CD4-positive, alpha-beta T cell (primary cell): ENCODE results near the gene TMEM63C. TPM values are rescaled to one million over a fixed set of nuclear protein-coding genes. Genes with fewer than 3 reads are reported as not detected.

Experiments used
- ATAC-seq: fragments of 200-7000 bp; cut with Tn5 transposase; one replicate; pipeline ENCODE4 v1.10.0; 2022; ENCODE audit warnings: mild to moderate bottlenecking; ENCODE audit not compliant: poor library complexity
- CTCF ChIA-PET: fragments of 350-600 bp; sonication (Branson Sonifier 250); formaldehyde crosslinking; loops from one replicate; lab custom pipeline; 2021; ENCODE audit warnings: antibody characterized with exemption, inconsistent platforms; lab: Charles Lee
- POLR2A ChIA-PET: fragments of 350-600 bp; sonication (Branson Sonifier 250); formaldehyde crosslinking; loops from one replicate; lab custom pipeline; 2021; ENCODE audit warnings: antibody characterized with exemption, inconsistent platforms; lab: Charles Lee
- DNase-seq, 14 experiments: peaks; one replicate each; pipeline ENCODE4 v3.0.0-alpha.2; 2013 to 2020; ENCODE audit warnings: mixed read lengths in 2 of 14
- H3K27ac ChIP-seq, 2 donors: one replicate each; pipeline versions ENCODE4 v1.5.1 to v1.7.0; 2013; ENCODE audit warnings: low read length in 2 of 2, low read depth in 1 of 2, mild to moderate bottlenecking in 1 of 2
- H3K27me3 ChIP-seq, 2 experiments: 1 replicate in 1 of 2; 2 replicates in 1 of 2; pipeline versions ENCODE4 v1.6.1 to v1.7.0; 2013; ENCODE audit warnings: low read length in 2 of 2, control low read depth in 1 of 2, mild to moderate bottlenecking in 1 of 2, moderate library complexity in 1 of 2; ENCODE audit not compliant: insufficient read depth in 2 of 2, control insufficient read depth in 1 of 2
- H3K36me3 ChIP-seq: one replicate; pipeline ENCODE4 v1.6.1; 2013; ENCODE audit warnings: low read length, control low read depth; ENCODE audit not compliant: insufficient read depth
- H3K4me1 ChIP-seq: one replicate; pipeline ENCODE4 v1.6.1; 2013; ENCODE audit warnings: low read length, control low read depth; ENCODE audit not compliant: insufficient read depth
- H3K4me3 ChIP-seq: one replicate; pipeline ENCODE4 v1.5.1; 2013; ENCODE audit warnings: mild to moderate bottlenecking, low read length, moderate library complexity
- H3K9me3 ChIP-seq, 2 experiments: 1 replicate in 1 of 2; 2 replicates in 1 of 2; pipeline versions ENCODE4 v1.6.1 to v1.7.0; 2013; ENCODE audit warnings: low read length in 2 of 2, mild to moderate bottlenecking in 2 of 2, control low read depth in 1 of 2, moderate library complexity in 1 of 2; ENCODE audit not compliant: control insufficient read depth in 1 of 2, insufficient read depth in 1 of 2
- H3K27ac Mint-ChIP-seq: one replicate; pipeline ENCODE4 v1.8.0; 2020; ENCODE audit warnings: mixed read lengths
- H3K27me3 Mint-ChIP-seq: one replicate; pipeline ENCODE4 v1.8.0; 2021; ENCODE audit warnings: mixed read lengths
- H3K36me3 Mint-ChIP-seq: one replicate; pipeline ENCODE4 v1.8.0; 2021; ENCODE audit warnings: low read depth, mixed read lengths
- H3K4me1 Mint-ChIP-seq: one replicate; pipeline ENCODE4 v1.8.0; 2021; ENCODE audit warnings: low read depth, mixed read lengths
- H3K4me3 Mint-ChIP-seq: one replicate; pipeline ENCODE4 v1.8.0; 2020; ENCODE audit warnings: mild to moderate bottlenecking, mixed read lengths
- H3K9me3 Mint-ChIP-seq: one replicate; pipeline ENCODE4 v1.8.0; 2020; ENCODE audit warnings: mixed read lengths
- intact Hi-C, 2 experiments: fragments of 100-400 bp; cut with DNase I in 1 of 2; cut with micrococcal nuclease in 1 of 2; formaldehyde crosslinking; loops; one replicate each; pipeline versions ENCODE4 v1.15.1 to v1.9.0; 2023 to 2025; cut with DNase I, micrococcal nuclease
- total RNA-seq, 174 experiments: library from RNA in 2 of 174; stranded (reverse) in 2 of 174; gene quantifications; one replicate each; pipeline ENCODE4 v1.2.3 and lab custom pipeline; 2021 to 2026
- TF ChIP-seq, protein P1 (sequence below): fragments of 200-600 bp; IDR thresholded peaks from one replicate; pipeline ENCODE4 v1.8.0; 2022; ENCODE audit warnings: antibody characterized with exemption, mild to moderate bottlenecking

TMEM63C gene
- total RNA-seq, 2 experiments from 2014 or later = 0.58 to 0.89 TPM

GRCh38 chr14:77251870-77252269, 70.3 kb downstream of the TMEM63C start:
- ATAC-seq = no peak
- ChIA-PET POLR2A (no interaction called here), CTCF (no interaction called here)
- Histone ChIP-seq H3K4me1 (no peaks in the 10 kb centered on the region), H3K9me3 (no peaks in the 10 kb centered on the region), H3K4me3 (no peak overlapping the region), H3K27ac (no peak overlapping the region), H3K27me3 (no peaks in the 10 kb centered on the region), H3K36me3 (no peaks in the 10 kb centered on the region)
- Mint-ChIP-seq H3K27me3 (peaks cover 8% of the 10 kb centered on the region), H3K27ac (no peak overlapping the region), H3K4me3 (no peak overlapping the region), H3K9me3 (no peaks in the 10 kb centered on the region), H3K36me3 (no peaks in the 10 kb centered on the region), H3K4me1 (no peaks in the 10 kb centered on the region)
- TF ChIP-seq, protein P1, sequence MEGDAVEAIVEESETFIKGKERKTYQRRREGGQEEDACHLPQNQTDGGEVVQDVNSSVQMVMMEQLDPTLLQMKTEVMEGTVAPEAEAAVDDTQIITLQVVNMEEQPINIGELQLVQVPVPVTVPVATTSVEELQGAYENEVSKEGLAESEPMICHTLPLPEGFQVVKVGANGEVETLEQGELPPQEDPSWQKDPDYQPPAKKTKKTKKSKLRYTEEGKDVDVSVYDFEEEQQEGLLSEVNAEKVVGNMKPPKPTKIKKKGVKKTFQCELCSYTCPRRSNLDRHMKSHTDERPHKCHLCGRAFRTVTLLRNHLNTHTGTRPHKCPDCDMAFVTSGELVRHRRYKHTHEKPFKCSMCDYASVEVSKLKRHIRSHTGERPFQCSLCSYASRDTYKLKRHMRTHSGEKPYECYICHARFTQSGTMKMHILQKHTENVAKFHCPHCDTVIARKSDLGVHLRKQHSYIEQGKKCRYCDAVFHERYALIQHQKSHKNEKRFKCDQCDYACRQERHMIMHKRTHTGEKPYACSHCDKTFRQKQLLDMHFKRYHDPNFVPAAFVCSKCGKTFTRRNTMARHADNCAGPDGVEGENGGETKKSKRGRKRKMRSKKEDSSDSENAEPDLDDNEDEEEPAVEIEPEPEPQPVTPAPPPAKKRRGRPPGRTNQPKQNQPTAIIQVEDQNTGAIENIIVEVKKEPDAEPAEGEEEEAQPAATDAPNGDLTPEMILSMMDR = no peak
- no peak for DNase-seq
- intact Hi-C loops = no loop called here

DNA sequence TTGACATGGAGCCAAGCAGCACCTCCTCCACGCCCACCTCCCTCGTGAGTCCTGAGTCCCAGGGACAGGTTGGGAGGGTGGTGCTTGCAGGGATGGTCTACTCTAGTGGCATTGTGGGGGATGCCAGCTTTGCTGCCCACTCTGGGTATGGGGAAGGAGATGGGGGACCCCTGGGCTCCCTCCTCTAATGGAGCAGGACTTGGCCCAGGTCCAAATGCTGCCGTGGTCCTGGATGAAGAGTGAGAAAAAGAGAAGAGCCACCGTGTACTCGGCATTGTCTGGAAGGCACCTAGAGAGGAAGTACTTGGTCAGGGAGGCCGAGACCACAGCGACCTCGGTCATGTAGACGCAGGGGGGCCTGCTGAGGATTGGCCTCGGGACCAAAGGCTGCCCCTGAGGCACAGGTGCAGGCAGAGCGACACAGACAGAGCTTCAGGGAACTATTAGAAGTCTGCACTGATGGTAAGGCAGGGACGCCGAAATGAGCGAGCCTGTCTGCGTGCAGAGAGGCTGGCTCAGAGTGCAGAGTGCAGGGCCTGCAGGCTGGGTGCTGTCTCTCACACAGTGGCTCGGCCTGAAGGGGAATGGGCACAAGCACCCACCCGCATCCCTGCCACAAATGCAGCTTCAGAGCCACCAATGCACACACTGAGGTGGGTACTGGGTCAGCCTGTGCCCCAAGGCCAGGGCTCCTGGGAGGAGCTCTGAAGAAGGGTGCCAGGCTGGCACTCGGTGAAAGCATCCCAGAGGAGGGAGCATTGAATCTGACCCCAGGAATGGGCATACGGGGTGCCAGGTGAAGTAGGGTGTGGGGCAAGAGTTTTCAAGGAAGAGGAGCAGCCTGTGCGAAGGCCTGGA, 72.0 kb downstream of the TMEM63C start:
- Histone ChIP-seq H3K4me1 (no peaks in the 10 kb centered on the region), H3K9me3 (no peaks in the 10 kb centered on the region), H3K4me3 (no peak overlapping the region), H3K36me3 (no peaks in the 10 kb centered on the region), H3K27ac (no peak overlapping the region), H3K27me3 (no peaks in the 10 kb centered on the region)
- H3K4me1 Mint-ChIP-seq = no peaks in the 10 kb centered on the region
- TF ChIP-seq, protein P1 = no peak
- ATAC-seq (no peak), DNase-seq (no peak)
- ChIA-PET CTCF (no interaction called here), POLR2A (no interaction called here)
- H3K27me3 Mint-ChIP-seq = peaks cover 8% of the 10 kb centered on the region
- H3K4me3 Mint-ChIP-seq = no peak overlapping the region
- H3K27ac Mint-ChIP-seq = no peak overlapping the region
- no peaks in the 10 kb centered on the region for H3K9me3 Mint-ChIP-seq
- intact Hi-C loops = no loop called here
- no peaks in the 10 kb centered on the region for H3K36me3 Mint-ChIP-seq

- ATAC-seq = no peak
- Histone ChIP-seq H3K4me3 (no peak overlapping the region), H3K27ac (no peak overlapping the region), H3K36me3 (no peaks in the 10 kb centered on the region), H3K9me3 (no peaks in the 10 kb centered on the region), H3K27me3 (peaks cover 0 to 2% of the 10 kb centered on the region in 2 experiments), H3K4me1 (no peaks in the 10 kb centered on the region)
- no peak overlapping the region for H3K4me3 Mint-ChIP-seq
- intact Hi-C loops = no loop called here
- ChIA-PET POLR2A (no interaction called here), CTCF (no interaction called here)
- peaks cover 22% of the 10 kb centered on the region for H3K27me3 Mint-ChIP-seq
- no peaks in the 10 kb centered on the region for H3K36me3 Mint-ChIP-seq
- DNase-seq = no peak
- TF ChIP-seq, protein P1 = no peak
- no peaks in the 10 kb centered on the region for H3K9me3 Mint-ChIP-seq
- H3K27ac Mint-ChIP-seq = no peak overlapping the region
- no peaks in the 10 kb centered on the region for H3K4me1 Mint-ChIP-seq
Measured at GRCh38 chr14:77256694-77257093, 75.1 kb downstream of the TMEM63C start.
